H1 (cell line): ENCODE results near the gene CDY2A.
"Not testable (repeated sequence)": the region's sequence is repeated elsewhere in the genome, so short reads cannot be mapped to it uniquely, and the experiment has no call there.

ENCODE experiments used
- ATF3 ChIP-seq: IDR thresholded peaks from 2 replicates; pipeline ENCODE4 v1.6.1; 2011; ENCODE audit warnings: low read depth, mild to moderate bottlenecking, low read length; ENCODE audit not compliant: insufficient read depth
- CBX8 ChIP-seq: fragments of 300-800, 300-1000 bp; sonication (generic); IDR thresholded peaks from 2 replicates; pipeline ENCODE4 v1.7.1; 2016; ENCODE audit warnings: low read depth, low read length, borderline replicate concordance
- CTCF ChIP-seq, 3 experiments: IDR thresholded peaks; 1 replicate in 2 of 3; 2 replicates in 1 of 3; pipeline versions ENCODE4 v1.5.1 to v1.6.1; 2011; ENCODE audit warnings: low read length in 3 of 3, mild to moderate bottlenecking in 3 of 3, inconsistent platforms in 2 of 3, low read depth in 1 of 3, moderate library complexity in 1 of 3; ENCODE audit not compliant: insufficient read depth in 1 of 3; ENCODE audit errors: control extremely low read depth in 1 of 3
- EP300 ChIP-seq, 2 experiments: IDR thresholded peaks; 1 replicate in 1 of 2; 2 replicates in 1 of 2; pipeline ENCODE4 v1.6.1; 2011 to 2012; ENCODE audit warnings: low read depth in 2 of 2, low read length in 2 of 2, mild to moderate bottlenecking in 2 of 2, borderline replicate concordance in 1 of 2, inconsistent platforms in 1 of 2, moderate library complexity in 1 of 2
- EZH2 ChIP-seq: fragments of 200-600 bp; sonication (generic); IDR thresholded peaks from 2 replicates; pipeline ENCODE4 v1.7.1; 2012; ENCODE audit warnings: low read depth, mild to moderate bottlenecking, moderate library complexity, low read length, inconsistent platforms; ENCODE audit not compliant: severe bottlenecking
- MAX ChIP-seq: IDR thresholded peaks from 2 replicates; pipeline ENCODE4 v1.6.1; 2012; ENCODE audit warnings: inconsistent platforms
- PHF8 ChIP-seq: fragments of 200-600 bp; sonication (generic); conservative IDR thresholded peaks from 2 replicates; pipeline ENCODE4 v1.7.1; 2012; ENCODE audit warnings: low read depth, mild to moderate bottlenecking, inconsistent platforms, low read length, moderate library complexity
- SP1 ChIP-seq: IDR thresholded peaks from 2 replicates; pipeline ENCODE4 v1.6.1; 2011; ENCODE audit warnings: low read depth, low read length
- TAF1 ChIP-seq: IDR thresholded peaks from 2 replicates; pipeline ENCODE4 v1.6.1; 2011; ENCODE audit warnings: mild to moderate bottlenecking, low read depth, low read length

- TF ChIP-seq SP1; CTCF (IDR thresholded peaks at IDR 0.05; ENCODE audit: control extremely low read depth in 1 of 3, insufficient read depth in 1 of 3, low read depth in 1 of 3, low read length in 3 of 3); CBX8; ATF3; MAX; TAF1; EP300 (IDR thresholded peaks at IDR 0.05; ENCODE audit: borderline replicate concordance in 1 of 2, low read depth in 2 of 2, low read length in 2 of 2); EZH2; PHF8: not testable (repeated sequence)
Observed at GRCh38 chrY:18023897-18024296, 1.7 kb upstream of the CDY2A start.
